HepG2 (cell line): ENCODE results near the gene CCDC18. TPM values are rescaled to one million over a fixed set of nuclear protein-coding genes. Genes with fewer than 3 reads are reported as not detected.

Experiments used
- ATAC-seq: fragments of 200-7000 bp; cut with Tn5 transposase; 3 replicates; pipeline ENCODE4 v1.9.1; 2020; ENCODE audit warnings: mild to moderate bottlenecking, moderate library complexity
- BruUV-seq: library from RNA; stranded (reverse); fragments of 400-500 nt; replicated peaks from 2 replicates; lab custom pipeline; 2021; lab: Mats Ljungman, UMichigan
- CTCF ChIA-PET: fragments of 300-600 bp; formaldehyde crosslinking; extraction: SDS; loops from one replicate; lab custom pipeline; 2021; ENCODE audit warnings: low total read pairs, inconsistent platforms, low intra/inter-chr PET ratio; lab: Yijun Ruan, JAX
- POLR2A ChIA-PET: fragments of 350-600 bp; sonication (Branson Sonifier 250); formaldehyde crosslinking; loops from one replicate; lab custom pipeline; 2020; ENCODE audit warnings: antibody characterized with exemption, inconsistent platforms; lab: Yijun Ruan, JAX
- DNase-seq: peaks from one replicate; pipeline ENCODE4 v3.0.0-alpha.2; 2015; ENCODE audit warnings: low spot score
- FAIRE-seq: peaks from 3 replicates; lab custom pipeline; 2011; peaks lifted over from hg19 to GRCh38; lab: Jason Lieb, UNC
- H2AFZ ChIP-seq: one replicate; pipeline ENCODE4 v1.6.1; 2011; ENCODE audit warnings: low read length, inconsistent platforms
- H3K27ac ChIP-seq: fragments of 300-600 bp; 3 replicates; pipeline ENCODE4 v1.8.0; 2011; ENCODE audit warnings: mixed run types, mild to moderate bottlenecking, mixed read lengths, low read length, inconsistent platforms; ENCODE audit not compliant: insufficient read depth; ENCODE audit errors: extremely low read length
- H3K27me3 ChIP-seq, 2 experiments: fragments of 200-600 bp in 1 of 2; 2 replicates in 1 of 2; 3 replicates in 1 of 2; pipeline versions ENCODE4 v1.6.0 to v1.8.0; 2011; ENCODE audit warnings: low read length in 2 of 2, mild to moderate bottlenecking in 2 of 2, moderate library complexity in 2 of 2, inconsistent platforms in 1 of 2; ENCODE audit not compliant: insufficient read depth in 2 of 2, control insufficient read depth in 1 of 2
- H3K36me3 ChIP-seq, 2 experiments: fragments of 200-600 bp in 1 of 2; replicated peaks in 1 of 2; 2 replicates in 1 of 2; 3 replicates in 1 of 2; pipeline versions ENCODE4 v1.5.1 to v1.8.0; 2011; ENCODE audit warnings: low read length in 2 of 2, inconsistent platforms in 1 of 2; ENCODE audit not compliant: insufficient read depth in 2 of 2, control insufficient read depth in 1 of 2
- H3K4me1 ChIP-seq: 2 replicates; pipeline ENCODE4 v1.5.1; 2012; ENCODE audit warnings: low read length, inconsistent platforms; ENCODE audit not compliant: insufficient read depth
- H3K4me2 ChIP-seq: 2 replicates; pipeline ENCODE4 v1.6.0; 2011; ENCODE audit warnings: low read depth, low read length, inconsistent platforms
- H3K4me3 ChIP-seq, 3 experiments: fragments of 200-600 bp in 1 of 3; sonication (generic), shearing (Covaris generic) in 1 of 3; replicated peaks in 1 of 3; 2 replicates each; pipeline ENCODE4 v1.5.1; 2011 to 2016; ENCODE audit warnings: low read length in 3 of 3, inconsistent platforms in 2 of 3, low read depth in 2 of 3, mild to moderate bottlenecking in 2 of 3, control low read depth in 1 of 3, mixed read lengths in 1 of 3; ENCODE audit not compliant: insufficient read depth in 1 of 3
- H3K79me2 ChIP-seq: one replicate; pipeline ENCODE4 v1.6.1; 2011; ENCODE audit warnings: low read length, inconsistent platforms; ENCODE audit not compliant: insufficient read depth
- H3K9ac ChIP-seq: 2 replicates; pipeline ENCODE4 v1.6.0; 2011; ENCODE audit warnings: mild to moderate bottlenecking, low read depth, low read length, inconsistent platforms; ENCODE audit not compliant: insufficient read depth
- H3K9me3 ChIP-seq: 2 replicates; pipeline ENCODE4 v1.5.1; 2012; ENCODE audit warnings: mild to moderate bottlenecking, low read length
- H4K20me1 ChIP-seq: 2 replicates; pipeline ENCODE4 v1.6.0; 2011; ENCODE audit warnings: inconsistent platforms, mild to moderate bottlenecking, low read length, moderate library complexity; ENCODE audit not compliant: insufficient read depth
- KMT2A ChIP-seq: sonication (generic); formaldehyde crosslinking; IDR thresholded peaks from 2 replicates; pipeline ENCODE4 v1.4.0; 2020; ENCODE audit warnings: missing genetic modification reagents
- NCOR1 ChIP-seq: fragments of 200-600 bp; sonication (generic); IDR thresholded peaks from 2 replicates; pipeline ENCODE4 v1.7.0; 2017; ENCODE audit warnings: antibody characterized with exemption, low read length, borderline replicate concordance
- PRPF4 ChIP-seq: fragments of 200-400 bp; formaldehyde crosslinking; IDR thresholded peaks from 2 replicates; pipeline ENCODE4 v1.6.1; 2016; ENCODE audit warnings: low read length, low read depth; ENCODE audit not compliant: poor library complexity, severe bottlenecking
- U2AF1 ChIP-seq: fragments of 200-400 bp; formaldehyde crosslinking; optimal IDR thresholded peaks from 2 replicates; pipeline ENCODE3; 2017; ENCODE audit warnings: mild to moderate bottlenecking, low read depth, low read length
- ZNF704 ChIP-seq: sonication (generic); formaldehyde crosslinking; IDR thresholded peaks from 2 replicates; pipeline ENCODE4 v1.8.1; 2023; ENCODE audit warnings: mild to moderate bottlenecking, inconsistent platforms, moderate library complexity, missing genetic modification reagents, borderline replicate concordance
- ZNF784 ChIP-seq: sonication (generic); formaldehyde crosslinking; IDR thresholded peaks from 2 replicates; pipeline ENCODE4 v1.5.1; 2020; ENCODE audit warnings: missing genetic modification reagents, mild to moderate bottlenecking, borderline replicate concordance
- WGBS: methylation state at CpG from one replicate; pipeline ENCODE4 v1.1.6; 2017; ENCODE audit warnings: low lambda C conversion rate; 5-methylcytosine and 5-hydroxymethylcytosine counted together
- in situ Hi-C: cut with HindIII; loops from 2 replicates; pipeline ENCODE4 v1.10.0; 2017; ENCODE audit warnings: low pct_unique_long_range_greater_than_20kb; ENCODE audit not compliant: extremely low pct_ligation_motif_present
- intact Hi-C: fragments of 100-400 bp; cut with micrococcal nuclease; formaldehyde crosslinking; loops from one replicate; pipeline ENCODE4 v1.10.0; 2022; ENCODE audit not compliant: unreplicated experiment
- polyA plus RNA-seq, 8 experiments: library from polyadenylated mRNA; depleted of rRNA in 3 of 8; stranded (reverse) in 7 of 8; unstranded in 1 of 8; fragments of >200 nt; fragmentation: Illumina TruSeq in 4 of 8; extraction: Trizol in 4 of 8; gene quantifications; 2 replicates each; pipeline versions ENCODE4 v1.2.1 to v1.2.3, GENCODE V29; 2011 to 2016; ENCODE audit warnings: low read depth in 4 of 8, missing spikeins in 1 of 8, mixed read lengths in 1 of 8; ENCODE audit not compliant: insufficient read depth in 1 of 8
- total RNA-seq, 5 experiments: library from RNA; depleted of rRNA; stranded (reverse); fragments of >200 nt; fragmentation: Illumina TruSeq; extraction: Trizol; gene quantifications; 2 replicates each; pipeline ENCODE4 v1.2.3, GENCODE V29; 2016; ENCODE audit warnings: low read depth in 1 of 5

CCDC18 gene
- total and polyA plus RNA-seq, 2 of the 13 experiments (the other 11 are each of a cell fraction or from before 2014, with no cell fraction given), result 1.9 to 18.4 TPM

- H3K4me3 ChIP-seq, result no peak overlapping the region
- intact Hi-C loops (no loop called here), in situ Hi-C loops (no loop called here)
- no peaks in the 10 kb centered on the region for H3K27me3 ChIP-seq
- H3K4me1 ChIP-seq, result no peaks in the 10 kb centered on the region
- no peaks in the 10 kb centered on the region for H4K20me1 ChIP-seq
- BruUV-seq, result no TSS peak
- ChIA-PET CTCF (no interaction called here), POLR2A (no interaction called here)
- WGBS, result 61% methylated on average over 3 of the region's 3 CpGs
- H3K36me3 ChIP-seq, result peaks cover 8 to 56% of the 10 kb centered on the region in 2 experiments
- no peak overlapping the region for H2AFZ ChIP-seq
- H3K27ac ChIP-seq, result no peak overlapping the region
- no peaks in the 10 kb centered on the region for H3K9me3 ChIP-seq
- ATAC-seq, result no peak
- H3K4me2 ChIP-seq, result no peak overlapping the region
- DNase-seq, result no peak
- no peak for TF ChIP-seq KMT2A (CRISPR knock-in tag)
- no peak for TF ChIP-seq U2AF1
- no peak for TF ChIP-seq NCOR1
- TF ChIP-seq PRPF4, result no peak
- TF ChIP-seq ZNF784 (CRISPR knock-in tag), result no peak
- no peak for TF ChIP-seq ZNF704 (CRISPR knock-in tag)
- no peak overlapping the region for H3K9ac ChIP-seq
- FAIRE-seq, result no peak
- no peaks in the 10 kb centered on the region for H3K79me2 ChIP-seq
These were observed 42.8 kb upstream of the CCDC18 start for GRCh38 chr1:93137604-93138292.
